Fibroblast of skin of scalp (primary cell): ENCODE results near the gene ESR1.
"Not testable (repeated sequence)": the region's sequence is repeated elsewhere in the genome, so short reads cannot be mapped to it uniquely, and the experiment has no call there.

Source experiments
- DNase-seq: peaks from one replicate; pipeline ENCODE4 v3.0.0-alpha.2; 2013

The ESR1 gene

GRCh38 chr6:151992091-151992490, 184.6 kb downstream of the ESR1 start:
- no peak for DNase-seq

DNA sequence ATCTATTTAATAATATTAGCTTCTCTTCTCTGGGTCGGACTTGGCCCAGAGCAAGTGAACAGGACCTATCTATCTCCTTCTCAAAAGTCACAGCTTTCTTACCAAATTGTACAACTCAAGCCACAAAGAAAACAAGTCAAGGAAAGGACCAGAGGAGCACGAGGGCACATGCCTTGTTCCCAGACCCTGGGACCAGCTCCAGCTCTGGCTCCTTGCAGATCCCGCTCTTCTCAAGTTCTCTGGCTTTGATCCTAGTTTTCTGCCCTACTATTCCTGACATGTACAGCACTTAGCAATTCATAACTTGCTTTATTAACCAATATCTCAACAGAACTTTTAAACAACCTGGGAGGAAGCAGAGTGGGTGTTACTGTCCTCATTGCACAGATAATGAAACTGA, 185.9 kb downstream of the ESR1 start:
- DNase-seq: no peak

- no peak for DNase-seq
Observed at GRCh38 chr6:151998784-151999183, 191.3 kb downstream of the ESR1 start.

DNA sequence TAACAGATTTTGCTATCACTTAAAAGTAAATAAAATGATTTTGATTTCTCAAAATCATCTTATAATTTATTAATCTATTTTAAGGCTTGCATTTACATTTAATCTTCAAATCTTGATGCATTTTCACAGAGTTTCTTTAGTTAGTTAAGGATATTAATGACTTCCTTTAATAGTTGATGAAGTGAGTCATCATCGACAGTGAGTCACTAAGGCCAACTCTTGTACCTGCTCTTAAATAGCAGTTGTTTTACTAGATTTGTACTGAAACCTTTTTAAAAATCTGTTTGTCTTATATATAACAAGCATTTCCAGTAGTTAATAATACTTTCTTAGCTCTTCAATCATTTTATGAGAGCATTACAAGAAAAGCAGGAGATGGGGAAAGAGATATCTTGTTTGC, 191.7 kb downstream of the ESR1 start:
- DNase-seq: no peak

GRCh38 chr6:152001408-152001807, 193.9 kb downstream of the ESR1 start:
- no peak for DNase-seq

- no peak for DNase-seq
Observed at GRCh38 chr6:152002306-152002705, 194.8 kb downstream of the ESR1 start.

GRCh38 chr6:152004036-152004566, 196.6 kb downstream of the ESR1 start:
- DNase-seq: no peak

GRCh38 chr6:152004896-152005295, 197.4 kb downstream of the ESR1 start:
- DNase-seq: no peak

GRCh38 chr6:152008779-152009178, 201.3 kb downstream of the ESR1 start:
- no peak for DNase-seq

DNA sequence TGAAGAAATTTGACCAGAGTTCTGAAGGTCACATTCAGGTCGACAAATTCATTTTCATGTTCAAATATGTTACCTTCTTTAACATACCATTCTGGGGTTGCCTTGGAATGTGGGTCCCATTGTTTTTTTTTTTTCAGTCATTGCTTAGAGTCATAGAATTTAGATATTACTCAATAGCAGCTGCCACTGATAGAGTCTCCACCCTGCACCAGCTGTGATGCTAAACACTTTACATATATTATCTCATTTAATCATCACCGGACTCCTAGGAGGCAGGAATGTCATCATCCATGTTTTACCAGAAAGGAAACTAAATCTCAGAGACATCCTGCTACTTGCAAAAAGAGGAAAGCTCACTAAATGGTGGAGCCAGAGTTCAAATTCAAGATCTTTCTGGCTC, 204.7 kb downstream of the ESR1 start:
- no peak for DNase-seq

DNA sequence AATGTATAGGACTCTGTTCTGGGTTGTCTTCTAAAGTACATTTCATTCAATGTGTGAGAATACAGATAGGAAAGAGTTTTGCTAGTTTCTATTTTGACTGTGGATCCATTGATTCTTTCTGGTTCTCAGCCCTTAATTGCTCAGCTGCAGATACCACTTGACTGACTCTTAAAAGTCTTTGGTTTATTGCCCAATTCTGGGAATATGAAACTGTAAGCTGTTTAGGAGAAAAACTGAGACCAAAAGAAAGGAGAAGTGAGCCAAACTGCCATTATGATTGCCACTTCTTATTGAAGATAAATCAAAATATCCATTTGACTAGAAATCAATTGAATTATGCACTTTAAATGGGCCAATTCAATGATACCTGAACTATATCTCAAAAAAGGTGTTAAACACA, 211.4 kb downstream of the ESR1 start:
- DNase-seq: no peak

DNA sequence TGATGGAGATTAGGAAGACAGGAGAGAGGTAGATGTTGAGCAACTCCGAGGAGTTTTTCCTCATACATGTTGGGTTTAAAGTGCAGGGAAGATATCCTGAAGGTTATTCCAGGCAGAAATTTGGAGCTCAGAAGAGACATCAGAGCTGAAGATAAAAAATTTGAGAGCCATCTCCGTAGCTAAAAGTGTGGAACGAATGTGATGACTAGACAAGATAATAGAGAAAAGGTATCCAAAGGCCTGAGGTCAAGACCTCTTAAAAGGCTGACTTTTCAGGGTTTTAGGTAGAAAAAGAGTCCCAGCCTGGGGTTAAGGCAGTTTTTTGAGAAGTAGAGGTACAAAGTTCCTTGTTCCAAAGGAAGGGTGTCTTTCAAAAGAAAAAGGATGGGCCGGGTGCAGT, 214.8 kb downstream of the ESR1 start:
- no peak for DNase-seq

DNA sequence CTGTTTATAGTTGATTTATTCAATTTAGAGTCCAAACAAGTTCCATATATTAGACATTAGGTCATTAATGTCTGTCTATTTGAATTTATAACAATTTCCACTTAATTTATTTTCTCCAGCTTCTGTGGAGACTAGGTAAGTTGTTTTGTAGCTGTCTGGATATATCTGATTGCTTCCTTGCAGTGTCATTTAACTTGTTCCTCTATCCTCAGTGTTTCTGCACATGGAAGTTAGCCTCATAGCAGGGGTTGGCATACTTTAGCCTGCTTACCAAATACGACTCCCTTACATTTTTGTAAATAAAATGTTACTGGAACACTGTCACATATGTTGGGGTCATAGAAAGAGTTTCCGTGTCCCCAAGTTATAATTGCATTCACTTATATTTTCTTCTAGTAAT, 216.1 kb downstream of the ESR1 start:
- no peak for DNase-seq

- no peak for DNase-seq
Observed at GRCh38 chr6:152026291-152026690, 218.8 kb downstream of the ESR1 start.

DNA sequence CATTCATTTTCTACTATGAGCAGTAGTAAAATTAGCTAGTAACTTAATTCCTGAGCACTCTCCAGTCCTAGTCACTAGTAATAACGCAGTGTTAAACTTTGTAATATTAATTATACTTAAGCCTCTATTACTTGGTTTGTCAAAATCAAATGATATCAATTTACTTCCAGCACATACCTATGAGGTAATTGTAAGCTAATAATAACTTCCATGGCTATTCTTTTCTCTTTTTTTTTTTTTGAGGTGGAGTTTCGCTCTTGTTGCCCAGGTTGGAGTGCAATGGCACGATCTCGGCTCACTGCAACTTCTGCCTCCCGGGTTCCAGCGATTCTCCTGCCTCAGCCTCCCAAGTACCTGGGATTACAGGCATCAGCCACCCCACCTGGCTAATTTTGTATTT, 219.3 kb downstream of the ESR1 start:
- not testable (repeated sequence) for DNase-seq

DNA sequence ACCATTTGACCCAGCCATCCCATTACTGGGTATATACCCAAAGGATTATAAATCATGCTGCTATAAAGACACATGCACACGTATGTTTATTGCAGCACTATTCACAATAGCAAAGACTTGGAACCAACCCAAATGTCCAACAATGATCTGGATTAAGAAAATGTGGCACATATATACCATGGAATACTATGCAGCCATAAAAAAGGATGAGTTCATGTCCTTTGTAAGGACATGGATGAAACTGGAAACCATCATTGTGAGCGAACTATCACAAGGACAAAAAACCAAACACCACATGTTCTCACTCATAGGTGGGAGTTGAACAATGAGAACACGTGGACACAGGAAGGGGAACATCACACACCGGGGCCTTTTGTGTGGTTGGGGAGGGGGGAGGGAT, 226.3 kb downstream of the ESR1 start:
- DNase-seq: not testable (repeated sequence)

- DNase-seq: no peak
Observed at GRCh38 chr6:152034631-152035030, 227.1 kb downstream of the ESR1 start.

GRCh38 chr6:152046118-152046517, 238.6 kb downstream of the ESR1 start:
- no peak for DNase-seq

DNA sequence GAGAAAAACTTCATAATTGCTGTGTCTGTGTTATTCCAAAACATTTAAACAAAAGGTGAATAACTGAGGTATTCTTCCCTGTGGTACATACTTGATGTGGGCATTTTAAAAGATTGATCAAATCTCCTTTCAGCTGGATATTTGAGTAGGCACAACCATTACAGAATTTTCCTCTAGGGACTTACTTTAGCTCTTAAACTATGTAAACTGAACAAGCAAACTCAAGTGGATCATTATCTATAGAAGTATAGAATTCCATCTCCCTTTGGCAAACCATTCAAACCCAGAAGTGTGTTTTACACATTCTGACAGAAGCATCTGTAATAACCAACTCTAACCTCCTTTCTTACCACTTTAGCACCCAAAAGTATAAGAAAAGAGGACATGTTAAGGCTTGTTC, 241.4 kb downstream of the ESR1 start:
- no peak for DNase-seq

DNA sequence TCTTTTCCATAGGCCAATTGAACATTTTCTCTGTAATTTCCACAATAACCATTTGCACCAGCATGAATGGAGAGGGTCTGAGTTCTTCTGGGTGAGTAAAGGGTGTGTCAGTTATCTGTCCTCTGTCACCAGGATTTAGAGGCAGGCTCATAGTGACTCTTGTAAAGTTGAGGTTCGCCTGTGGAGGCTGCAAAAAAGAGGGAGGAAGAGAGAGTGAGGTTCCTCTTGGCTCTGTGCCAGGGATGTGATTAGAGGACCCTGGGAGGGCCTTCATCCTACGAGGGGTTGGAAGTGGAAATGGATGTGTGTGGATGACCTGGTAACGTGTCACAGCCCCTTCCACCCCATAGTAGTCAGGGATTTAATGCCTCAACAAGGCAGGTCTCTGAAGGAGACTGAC, 242.0 kb downstream of the ESR1 start:
- no peak for DNase-seq

DNA sequence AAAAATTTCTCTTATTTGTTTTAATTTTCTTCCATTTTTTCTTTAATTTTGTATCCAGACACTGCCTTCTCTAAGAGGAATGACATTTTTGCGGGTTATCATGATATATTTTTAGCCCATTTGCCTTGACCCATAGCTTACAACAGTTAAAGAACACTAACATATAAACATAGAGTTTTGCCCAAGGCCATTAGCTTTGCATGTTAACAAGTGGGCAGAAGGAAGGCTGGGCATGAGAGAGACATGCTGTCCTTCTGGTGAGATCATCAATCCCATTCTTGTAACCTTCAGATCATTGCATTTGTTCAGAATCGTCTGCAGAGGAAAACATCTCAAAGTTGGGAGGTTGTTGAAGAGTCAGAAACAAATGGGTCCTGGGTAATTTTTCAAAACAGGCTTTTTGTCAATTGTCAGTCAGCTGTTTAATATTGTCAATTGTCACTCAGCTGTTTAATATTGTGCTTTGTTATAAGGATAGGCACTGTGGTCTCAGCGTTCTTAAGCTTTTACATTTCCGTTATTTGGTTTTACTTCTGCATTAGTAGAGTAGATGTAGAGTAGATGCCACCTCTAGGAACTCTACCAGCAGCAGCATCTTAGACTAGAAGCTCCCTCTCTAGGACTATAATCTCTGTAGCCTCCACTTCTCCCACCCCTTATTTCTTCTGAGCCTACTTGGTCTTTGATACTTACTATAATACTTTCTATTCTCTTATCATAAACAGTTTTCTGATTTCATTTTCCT, 243.1 kb downstream of the ESR1 start:
- DNase-seq: no peak

GRCh38 chr6:152052061-152052460, 244.6 kb downstream of the ESR1 start:
- no peak for DNase-seq

DNA sequence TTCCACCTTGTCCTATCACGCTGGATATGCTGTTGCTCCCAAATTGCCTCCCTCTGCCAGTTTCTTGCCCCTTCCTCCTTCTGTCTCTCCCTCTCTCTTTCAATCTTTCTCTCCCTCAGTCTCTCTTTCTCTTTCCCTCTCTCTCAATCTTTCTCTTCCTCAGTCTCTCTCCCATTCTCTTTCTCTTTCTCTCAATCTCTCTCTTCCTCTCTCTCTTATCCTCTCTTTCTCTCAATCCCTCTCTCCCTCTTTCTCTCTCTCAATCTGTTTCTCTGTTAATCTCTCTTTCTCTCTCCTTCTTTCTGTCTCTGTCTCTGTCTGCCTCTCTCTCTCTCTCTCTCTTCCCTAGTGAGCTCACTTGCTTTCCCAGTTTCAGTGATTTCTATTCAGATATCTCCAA, 245.8 kb downstream of the ESR1 start:
- DNase-seq: no peak

DNA sequence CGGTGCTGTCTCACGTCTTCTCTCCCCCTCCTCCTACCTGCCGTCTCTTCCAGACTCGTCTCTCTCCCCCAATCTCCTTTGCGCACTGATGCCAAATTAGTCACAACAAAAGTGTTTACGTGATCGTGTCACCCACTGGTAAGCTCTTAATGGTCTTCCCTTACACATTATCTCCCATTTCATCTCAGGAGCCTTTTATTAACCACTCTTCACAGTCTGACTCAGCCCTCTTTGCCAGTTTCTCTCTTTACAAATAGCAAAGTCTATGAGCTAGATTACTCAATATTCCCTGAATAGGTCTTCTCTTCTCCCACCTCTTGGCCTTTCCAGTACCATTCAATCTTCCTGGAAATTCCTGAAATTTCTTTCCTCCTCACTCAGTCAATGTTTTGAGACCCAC, 247.0 kb downstream of the ESR1 start:
- no peak for DNase-seq

DNA sequence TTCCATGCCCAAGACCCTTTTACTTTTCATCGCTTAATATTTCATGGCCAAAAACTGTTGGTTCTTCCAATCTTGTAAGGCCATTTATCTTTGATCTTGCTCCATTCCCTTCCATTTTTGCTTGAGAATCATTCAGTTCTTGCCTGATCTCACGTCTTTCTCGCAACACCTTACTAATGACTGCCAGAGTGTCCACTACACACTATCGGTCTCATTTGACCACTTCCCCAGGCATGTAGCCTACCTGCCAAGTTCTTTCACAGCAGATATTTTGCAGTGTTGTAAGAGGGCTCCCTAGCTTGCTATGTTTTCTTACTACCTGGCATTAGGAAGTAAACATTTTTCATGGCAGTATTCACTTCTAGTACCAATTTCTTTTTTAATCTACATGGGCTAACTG, 248.0 kb downstream of the ESR1 start:
- DNase-seq: no peak
